A673 (cell line): ENCODE measurements around the gene AK5.

Experiments
- EZH2 ChIP-seq: fragments of 200-600 bp; sonication (generic); IDR thresholded peaks from 2 replicates; pipeline ENCODE4 v1.6.1; 2017; ENCODE audit warnings: borderline replicate concordance, low read depth, mild to moderate bottlenecking, mixed read lengths, antibody characterized with exemption, low read length; ENCODE audit not compliant: poor library complexity, severe bottlenecking
- TF ChIP-seq, protein P1 (sequence below): fragments of 300-800, 200-600 bp; sonication (generic); conservative IDR thresholded peaks from 2 replicates; pipeline ENCODE4 v1.5.1; 2017; ENCODE audit warnings: low read depth, mild to moderate bottlenecking, antibody characterized with exemption, low read length, moderate library complexity, mixed read lengths

DNA sequence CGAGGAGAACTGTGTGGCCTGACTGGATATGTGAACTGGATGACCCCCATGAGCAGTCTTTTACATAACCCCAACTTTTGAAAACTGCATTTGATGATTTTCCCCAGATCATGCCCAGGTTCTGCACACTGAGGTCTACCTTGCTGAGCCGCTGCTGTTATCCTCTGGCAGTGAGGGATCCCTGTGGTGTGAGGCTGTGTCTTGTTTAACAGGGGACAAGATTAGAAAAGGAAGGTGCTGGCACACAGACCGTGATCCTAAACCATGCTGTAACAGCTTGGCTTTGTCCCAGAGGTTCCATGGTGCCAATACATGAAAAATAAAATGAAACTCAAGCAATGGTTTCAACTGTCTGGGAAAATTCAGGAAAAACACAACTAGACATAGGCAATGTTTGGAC is 266.5 kb downstream of the AK5 start:
- TF ChIP-seq, protein P1, sequence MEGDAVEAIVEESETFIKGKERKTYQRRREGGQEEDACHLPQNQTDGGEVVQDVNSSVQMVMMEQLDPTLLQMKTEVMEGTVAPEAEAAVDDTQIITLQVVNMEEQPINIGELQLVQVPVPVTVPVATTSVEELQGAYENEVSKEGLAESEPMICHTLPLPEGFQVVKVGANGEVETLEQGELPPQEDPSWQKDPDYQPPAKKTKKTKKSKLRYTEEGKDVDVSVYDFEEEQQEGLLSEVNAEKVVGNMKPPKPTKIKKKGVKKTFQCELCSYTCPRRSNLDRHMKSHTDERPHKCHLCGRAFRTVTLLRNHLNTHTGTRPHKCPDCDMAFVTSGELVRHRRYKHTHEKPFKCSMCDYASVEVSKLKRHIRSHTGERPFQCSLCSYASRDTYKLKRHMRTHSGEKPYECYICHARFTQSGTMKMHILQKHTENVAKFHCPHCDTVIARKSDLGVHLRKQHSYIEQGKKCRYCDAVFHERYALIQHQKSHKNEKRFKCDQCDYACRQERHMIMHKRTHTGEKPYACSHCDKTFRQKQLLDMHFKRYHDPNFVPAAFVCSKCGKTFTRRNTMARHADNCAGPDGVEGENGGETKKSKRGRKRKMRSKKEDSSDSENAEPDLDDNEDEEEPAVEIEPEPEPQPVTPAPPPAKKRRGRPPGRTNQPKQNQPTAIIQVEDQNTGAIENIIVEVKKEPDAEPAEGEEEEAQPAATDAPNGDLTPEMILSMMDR, result no peak
- no peak for TF ChIP-seq EZH2
